HG03575 (cell line): Measurements from ENCODE around the gene MAPK1.
"Not testable (repeated sequence)": the region's sequence is repeated elsewhere in the genome, so short reads cannot be mapped to it uniquely, and the experiment has no call there.

ENCODE experiments used
- ATAC-seq: cut with Tn5 transposase; IDR thresholded peaks from one replicate; pipeline ENCODE4 v1.9.1; 2021; ENCODE audit not compliant: unreplicated experiment, insufficient number of reproducible peaks, low FRiP score; ENCODE audit errors: extremely low read depth

MAPK1 gene

DNA sequence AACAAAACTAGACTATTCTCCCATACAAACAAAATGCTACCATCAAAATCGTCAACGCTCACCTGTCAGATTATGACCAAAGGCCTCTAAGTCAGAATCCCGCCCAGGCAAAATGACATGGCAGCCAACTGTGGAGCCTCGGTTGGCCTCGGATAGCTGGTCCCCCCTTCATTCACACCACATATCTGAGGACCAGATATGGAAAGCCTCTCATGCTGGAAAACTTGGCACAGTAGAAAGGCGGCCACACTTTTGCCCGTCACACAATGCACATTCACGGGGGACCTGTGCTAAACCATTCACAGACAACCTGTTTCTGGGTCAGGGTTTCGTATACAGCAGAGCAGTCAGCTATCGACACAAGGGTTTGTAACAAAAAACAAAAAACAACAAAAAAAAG is 11.2 kb downstream of the MAPK1 start:
- ATAC-seq: no peak

DNA sequence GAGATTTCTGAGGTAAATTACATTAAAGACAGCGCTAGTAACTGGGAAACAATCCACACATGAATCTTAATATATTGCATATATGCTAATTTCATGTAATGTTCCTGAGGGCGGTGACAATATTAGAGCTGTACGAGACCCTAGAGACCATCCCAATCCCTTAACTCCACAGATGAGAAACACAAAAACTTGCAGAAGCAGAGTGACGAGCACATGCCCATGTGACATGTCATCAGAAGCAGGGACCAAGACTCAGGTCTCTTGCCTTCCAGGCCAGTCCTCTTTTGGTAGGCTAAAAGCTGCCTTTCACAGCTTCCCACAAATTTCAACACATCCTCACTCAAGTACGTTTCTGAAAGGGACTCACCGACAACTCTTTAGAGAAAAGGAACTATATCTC is 11.8 kb downstream of the MAPK1 start:
- no peak for ATAC-seq

DNA sequence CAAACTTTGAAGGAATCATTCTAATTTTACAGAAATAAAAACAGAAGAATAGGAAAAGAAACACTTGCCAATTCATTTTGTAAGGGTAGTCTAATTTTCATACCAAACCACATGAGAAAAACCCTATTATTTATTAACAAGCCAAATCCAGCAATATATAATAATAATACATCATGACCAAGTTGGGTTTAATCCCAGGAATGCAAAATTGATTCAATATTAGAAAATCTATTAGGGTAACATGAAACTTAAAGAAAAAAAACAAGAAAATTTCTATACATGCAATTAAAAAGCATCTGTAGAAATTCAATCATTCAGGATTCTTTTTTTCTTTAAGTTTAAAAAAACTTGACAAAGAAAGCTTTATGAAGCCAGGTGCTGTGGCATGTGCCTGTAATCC is 16.8 kb downstream of the MAPK1 start:
- no peak for ATAC-seq

DNA sequence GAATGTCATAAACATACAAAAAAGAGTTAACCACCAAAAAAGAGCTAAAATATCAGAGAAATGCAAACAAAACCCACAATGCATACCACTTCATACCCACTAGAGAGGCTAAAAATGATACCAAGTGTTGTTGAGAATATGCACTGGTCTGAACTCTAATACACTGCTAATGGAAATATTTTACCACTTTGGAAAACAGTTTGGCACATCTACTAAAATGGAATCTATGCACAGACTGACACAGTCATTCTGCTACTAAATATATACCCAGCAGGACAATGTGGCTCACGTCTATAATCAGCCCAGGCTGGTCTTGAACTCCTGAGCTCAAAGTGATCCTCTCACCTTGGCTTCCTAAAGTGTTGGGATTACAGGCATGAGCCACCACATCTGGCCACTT is 18.0 kb downstream of the MAPK1 start:
- ATAC-seq: no peak

DNA sequence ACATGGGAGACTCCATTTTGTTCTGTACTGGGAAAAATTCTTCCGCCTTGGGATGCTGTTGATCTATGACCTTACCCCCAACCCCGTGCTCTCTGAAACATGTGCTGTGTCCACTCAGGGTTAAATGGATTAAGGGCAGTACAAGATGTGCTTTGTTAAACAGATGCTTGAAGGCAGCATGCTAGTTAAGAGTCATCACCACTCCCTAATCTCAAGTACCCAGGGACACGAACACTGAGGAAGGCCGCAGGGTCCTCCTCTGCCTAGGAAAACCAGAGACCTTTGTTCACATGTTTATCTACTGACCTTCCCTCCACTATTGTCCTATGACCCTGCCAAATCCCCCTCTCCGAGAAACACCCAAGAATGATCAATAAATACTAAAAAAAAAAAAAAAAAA is 19.4 kb downstream of the MAPK1 start:
- not testable (repeated sequence) for ATAC-seq

DNA sequence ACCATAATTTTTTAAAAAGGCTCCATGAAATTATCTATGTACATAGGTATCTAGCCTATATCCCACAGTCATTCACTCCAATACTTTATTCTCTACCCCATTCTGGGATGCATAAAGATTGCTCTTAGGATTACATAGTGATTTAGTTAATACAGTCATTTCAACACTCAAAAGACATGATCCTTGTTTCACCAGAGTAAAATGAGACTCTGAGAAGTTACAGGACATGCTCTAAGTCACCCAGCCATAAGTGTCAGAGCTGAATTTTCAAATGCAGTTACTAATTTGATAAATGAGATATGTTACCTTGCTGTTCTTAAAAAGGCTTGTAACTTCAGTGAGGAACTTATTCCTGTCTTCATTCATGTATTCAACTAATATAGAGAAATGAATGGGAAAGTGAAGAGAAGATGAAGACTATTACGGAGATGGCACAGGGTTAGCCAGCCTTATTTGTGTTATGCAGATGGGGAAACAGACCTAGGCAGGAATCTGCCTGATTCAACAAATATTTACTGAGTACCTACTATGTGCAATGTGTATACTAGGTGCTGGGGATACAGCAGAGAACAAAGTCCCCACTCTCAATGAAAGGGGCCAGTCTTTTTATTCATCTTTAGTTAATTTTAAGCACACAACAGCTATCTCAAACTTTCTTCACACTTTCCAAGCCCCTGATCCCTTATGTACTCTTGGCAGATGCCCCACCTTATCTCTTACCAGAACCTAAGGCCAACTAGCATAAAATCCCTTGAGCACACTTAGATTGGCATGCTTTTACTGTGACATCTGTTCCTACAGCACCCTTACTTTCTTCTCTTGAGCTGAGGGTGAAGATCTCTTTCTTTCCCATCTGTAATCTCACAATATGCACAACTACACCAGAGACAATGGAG is 21.6 kb downstream of the MAPK1 start:
- ATAC-seq: no peak

DNA sequence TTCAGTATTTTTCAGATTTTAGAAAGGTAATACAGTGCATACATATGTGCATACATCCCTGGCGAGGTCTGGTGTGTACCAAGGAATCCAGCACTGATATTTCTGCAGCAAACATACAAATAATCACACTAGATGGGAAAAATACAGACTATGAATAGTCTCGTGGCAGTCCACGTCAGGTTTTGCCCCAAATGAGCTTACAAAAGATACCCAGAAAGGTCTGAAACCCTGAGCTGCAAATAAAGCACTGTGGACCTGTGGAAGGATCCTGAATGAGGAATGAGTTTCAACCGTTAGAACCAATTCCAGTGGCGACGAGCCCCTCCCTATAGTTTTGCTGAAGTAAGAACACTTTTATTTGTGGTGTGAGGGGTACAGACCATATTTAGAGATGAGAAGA is 24.5 kb downstream of the MAPK1 start:
- no peak for ATAC-seq

DNA sequence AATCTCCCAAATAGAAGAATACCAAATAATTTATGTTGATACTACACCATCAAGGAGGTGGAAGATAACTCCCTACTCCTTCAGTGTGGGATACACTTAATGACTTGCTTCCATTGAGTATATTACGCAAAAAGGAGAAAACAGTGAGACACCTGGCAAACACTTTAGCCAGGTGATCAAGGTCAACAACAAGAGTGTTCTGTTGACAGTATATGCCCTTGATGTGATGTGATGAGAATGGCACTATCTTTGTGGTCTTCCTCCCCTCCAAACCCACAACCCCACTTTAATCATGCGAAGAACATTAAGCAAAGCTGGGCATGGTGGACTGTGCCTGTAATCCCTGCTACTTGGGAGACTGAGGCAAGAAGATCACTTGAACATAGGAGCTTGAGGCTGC is 26.0 kb downstream of the MAPK1 start:
- ATAC-seq: no peak

DNA sequence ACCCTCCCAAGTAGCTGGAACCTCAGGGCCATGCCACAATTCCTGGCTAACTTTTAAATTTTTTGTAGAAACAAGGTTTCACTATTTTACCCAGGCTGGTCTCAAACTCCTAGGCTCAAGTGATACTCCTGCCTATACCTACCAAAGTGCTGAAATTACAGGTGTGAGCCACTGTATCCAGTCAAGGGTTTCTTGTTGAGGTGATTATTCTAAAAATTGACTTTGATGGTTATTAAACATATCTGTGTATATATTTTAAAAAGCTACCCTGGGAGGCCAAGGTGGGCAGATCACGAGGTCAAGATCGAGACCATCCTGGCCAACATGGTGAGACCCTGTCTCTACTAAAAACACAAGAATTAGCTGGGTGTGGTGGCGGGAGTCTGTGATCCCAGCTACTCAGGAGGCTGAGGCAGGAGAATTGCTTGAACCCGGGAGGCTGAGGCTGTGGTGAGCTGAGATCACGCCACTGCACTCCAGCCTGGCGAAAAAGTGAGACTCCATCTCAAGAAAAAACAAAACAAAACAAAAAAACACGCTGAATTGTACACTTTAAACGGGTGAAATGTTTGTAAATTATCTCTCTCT is 27.1 kb downstream of the MAPK1 start:
- ATAC-seq: no peak

DNA sequence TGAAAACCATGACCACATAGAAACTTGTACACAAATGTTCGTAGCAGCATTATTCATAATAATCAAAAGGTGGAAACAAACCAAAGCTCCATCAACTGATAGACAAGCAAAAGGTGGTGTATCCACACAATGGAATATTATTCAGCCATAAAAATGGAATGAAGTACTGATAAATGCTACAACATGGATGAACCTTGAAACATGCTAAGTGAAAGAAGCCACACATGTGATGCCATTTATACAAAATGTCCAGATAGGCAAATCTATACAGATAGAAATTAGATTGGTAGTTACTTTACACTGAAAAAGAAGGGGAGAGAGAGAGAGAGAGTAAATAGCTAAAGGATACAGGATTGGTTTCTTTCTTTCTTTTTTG is 27.7 kb downstream of the MAPK1 start:
- no peak for ATAC-seq

DNA sequence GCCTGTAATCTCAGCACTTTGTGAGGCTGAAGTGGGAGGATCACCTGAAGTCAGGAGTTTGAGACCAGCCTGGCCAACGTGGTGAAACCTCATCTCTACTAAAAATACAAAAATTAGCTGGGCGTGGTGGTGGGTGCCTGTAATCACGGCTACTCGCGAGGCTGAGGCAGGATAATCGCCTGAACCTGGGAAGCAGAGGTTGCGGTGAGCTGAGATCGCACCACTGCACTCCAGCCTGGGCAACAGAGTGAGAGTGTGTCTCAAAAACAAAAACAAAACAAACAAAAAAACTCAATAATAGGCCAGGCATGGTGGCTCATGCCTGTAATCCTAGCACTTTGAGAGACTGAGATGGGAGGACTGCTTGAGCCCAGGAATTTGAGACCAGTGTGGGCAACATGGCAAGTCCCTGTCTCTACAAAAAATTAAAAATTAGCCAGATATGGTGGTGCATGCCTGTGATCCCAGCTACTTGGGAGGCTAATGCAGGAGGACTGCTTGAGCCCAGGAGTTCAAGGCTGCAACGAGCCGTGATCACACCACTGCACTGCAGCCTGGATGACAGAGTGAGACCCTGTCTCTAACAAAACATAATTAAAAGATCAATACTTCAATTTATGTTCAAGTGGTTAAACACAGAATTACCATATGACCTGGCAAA is 28.2 kb downstream of the MAPK1 start:
- not testable (repeated sequence) for ATAC-seq

DNA sequence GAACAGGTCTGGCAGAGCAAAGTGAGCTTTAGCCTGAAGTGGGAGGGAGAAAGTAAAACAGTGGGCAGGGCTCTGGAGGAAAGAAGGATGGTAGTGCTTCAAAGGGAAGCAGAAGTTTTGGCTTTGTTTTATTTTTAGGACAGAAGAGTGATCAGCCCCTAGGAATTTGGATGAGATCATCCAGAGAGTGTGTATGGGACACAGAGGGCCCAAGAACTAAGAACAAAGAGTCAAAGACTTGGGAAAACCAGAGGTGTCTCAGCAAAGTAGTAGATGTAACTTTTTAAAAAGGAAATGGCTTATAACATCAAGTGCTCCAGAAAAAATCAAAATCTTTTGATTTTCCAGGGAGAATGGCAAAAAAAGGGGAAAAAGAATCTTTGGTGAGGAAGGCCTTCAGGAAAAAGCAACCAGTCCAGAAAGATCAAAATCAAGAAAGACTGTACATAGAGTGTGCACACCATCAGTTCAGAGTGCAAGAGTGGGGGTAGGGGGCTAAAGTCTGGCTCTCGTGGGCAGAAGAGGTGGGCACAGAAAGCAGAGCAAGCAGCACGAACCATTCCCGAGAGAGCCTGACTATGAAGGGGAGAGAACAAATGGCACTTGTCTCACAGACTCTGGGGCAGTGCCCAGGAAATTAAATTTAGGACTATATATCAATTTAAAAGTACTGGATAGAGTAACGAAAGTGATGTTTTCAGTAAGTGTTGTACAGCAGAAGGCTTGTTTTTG is 30.0 kb downstream of the MAPK1 start:
- no peak for ATAC-seq

DNA sequence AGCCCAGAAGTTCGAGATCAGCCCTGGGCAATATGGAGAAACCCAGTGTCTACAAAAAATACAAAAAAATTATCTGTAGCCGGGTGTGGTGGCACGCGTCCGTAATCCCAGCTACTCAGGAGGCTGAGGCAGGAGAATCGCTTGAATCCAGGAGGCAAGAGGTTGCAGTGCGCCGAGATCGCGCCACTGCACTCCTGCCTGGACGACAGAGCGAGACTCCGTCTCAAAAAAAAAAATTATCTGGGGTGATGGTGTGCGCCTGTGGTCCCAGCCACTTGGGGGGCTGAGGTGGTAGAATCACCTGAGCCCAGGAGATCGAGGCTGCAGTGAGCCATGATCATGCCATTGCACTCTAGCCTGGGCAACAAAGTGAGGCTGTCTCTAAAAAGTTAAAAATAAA is 31.0 kb downstream of the MAPK1 start:
- not testable (repeated sequence) for ATAC-seq

DNA sequence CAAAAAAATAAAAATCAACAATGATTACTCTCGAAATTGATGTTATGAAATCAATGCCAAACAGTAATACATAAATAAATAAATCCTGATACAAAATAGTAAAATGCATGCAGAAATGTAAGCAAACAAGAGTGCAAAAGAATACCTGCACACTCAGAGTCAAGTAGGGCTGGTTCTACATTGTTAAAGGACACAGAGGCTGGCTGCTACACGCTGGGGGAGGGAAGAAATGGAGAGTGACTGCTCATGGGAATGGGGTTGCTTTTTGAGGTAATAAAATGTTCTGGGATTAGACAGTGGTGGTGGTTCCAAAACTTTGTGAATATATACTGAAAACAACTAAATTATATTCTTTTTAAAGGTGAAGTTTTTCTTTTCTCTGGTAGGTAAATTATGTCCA is 32.1 kb downstream of the MAPK1 start:
- no peak for ATAC-seq

DNA sequence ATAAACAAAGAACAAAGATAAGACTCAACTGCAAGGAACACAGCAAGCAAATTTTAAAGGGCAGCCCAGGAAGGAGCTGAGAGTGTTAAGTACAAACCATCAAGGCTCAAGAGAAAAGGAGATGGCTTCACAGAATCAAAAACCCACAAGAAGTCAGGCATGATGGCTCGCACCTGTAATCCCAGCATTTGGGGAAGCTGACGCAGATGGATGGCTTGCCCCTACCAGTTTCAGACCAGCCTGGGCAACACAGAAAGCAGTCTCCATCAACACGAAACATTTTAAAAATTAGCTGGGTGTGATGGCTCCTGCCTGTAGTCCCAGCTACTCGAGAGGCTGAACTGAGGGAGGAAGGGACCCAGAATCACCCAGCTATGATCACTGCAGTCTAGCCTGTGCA is 32.6 kb downstream of the MAPK1 start:
- no peak for ATAC-seq

DNA sequence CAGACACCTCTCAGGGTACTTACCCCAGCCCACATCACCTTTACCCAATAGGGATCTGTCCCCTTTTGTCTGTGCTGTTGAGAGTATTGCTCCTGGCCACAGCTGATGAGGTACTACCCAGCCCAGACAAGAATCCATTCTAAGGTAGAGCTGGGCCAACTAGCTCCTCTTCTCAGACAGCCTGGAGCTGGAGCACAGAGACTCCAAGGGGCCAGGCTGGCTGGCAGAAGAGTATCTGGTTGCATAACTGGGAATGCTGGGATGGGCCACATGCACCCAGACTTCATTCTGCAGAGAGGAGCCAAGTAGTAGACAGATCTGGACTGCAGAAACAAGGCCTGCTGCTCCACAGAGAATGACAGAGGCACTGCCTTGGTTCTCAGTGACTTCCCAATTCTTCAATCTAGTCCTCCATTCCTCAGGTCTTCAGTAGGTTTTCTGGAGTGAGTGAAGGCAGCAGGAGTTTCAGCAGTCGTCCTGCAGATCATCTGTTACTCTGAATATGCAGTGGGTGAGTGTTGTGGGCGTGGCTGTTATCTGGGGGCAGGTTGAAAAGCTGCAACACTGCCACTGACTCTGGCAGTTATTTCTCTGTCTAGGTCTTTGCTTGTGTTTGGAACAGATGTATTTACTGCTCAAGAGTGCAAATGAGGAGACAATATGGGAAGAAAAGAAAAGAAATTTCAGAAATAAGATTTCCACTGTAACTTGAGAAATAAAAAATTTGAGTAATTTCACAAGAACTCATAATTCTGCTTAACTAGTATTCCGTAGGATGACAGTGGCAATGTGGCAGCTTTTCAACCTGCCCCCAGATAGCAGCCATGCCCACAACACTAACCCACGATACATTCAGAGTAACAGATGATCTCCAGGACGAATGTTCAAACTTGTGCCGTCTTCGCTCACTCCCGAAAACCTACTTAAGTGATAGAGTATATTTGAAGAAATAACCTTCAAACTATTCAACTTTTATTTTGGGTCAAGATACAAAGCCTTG is 34.9 kb downstream of the MAPK1 start:
- ATAC-seq: no peak

DNA sequence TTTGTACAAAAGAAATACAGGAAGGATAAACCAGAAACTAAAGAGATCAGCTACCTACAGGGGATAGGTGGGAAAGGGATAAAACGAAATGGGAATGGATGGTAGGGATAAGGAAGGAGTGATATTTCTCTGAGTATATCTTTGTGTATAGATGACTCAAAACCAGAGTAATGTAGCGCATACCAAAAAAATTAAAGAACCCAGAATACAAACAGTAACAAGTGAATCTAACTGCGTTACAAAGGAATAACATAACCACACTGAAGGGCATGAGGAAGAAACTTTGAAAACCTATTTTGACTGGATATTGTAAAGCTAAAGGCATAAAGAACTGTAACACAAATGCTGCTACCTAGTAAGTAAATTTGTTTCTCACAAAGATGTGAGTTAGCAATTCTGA is 37.9 kb downstream of the MAPK1 start:
- ATAC-seq: no peak

DNA sequence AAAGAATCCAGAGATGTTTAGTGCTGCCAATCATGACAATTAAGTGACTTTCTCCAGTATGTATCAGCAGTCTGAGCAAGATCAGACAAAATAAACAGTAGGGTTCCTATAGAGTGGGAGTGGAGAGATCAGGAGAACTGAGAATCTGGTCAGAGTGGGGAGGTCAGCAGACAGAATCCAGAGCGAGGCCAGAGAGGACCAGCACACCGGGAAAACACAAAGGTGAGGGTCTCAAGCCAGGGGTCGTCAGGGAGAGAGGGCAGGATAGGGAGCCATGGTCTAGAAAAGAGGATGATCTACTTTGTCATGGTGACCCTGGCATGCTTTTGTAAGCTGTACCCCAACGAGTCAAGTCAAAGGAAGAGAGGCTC is 39.2 kb downstream of the MAPK1 start:
- ATAC-seq: no peak
